Left lung (tissue), 10 donors: Measurements from ENCODE around the gene MSH6. TPM values are rescaled to one million over a fixed set of nuclear protein-coding genes. Genes with fewer than 3 reads are reported as not detected.

Source experiments
- ATAC-seq: fragments of 200-7000 bp; cut with Tn5 transposase; one replicate; pipeline ENCODE4 v1.9.1; 2020; ENCODE audit warnings: moderate library complexity
- DNase-seq, 4 donors: peaks; one replicate each; pipeline ENCODE4 v3.0.0-alpha.2; 2013 to 2020
- H3K27ac ChIP-seq, 2 donors: fragments of 200-600 bp; sonication (generic) in 1 of 2; one replicate each; pipeline versions ENCODE4 v1.5.0 to v1.8.0; 2020 to 2021
- H3K27me3 ChIP-seq, 2 donors: fragments of 200-600 bp; sonication (generic) in 1 of 2; one replicate each; pipeline versions ENCODE4 v1.5.0 to v1.8.0; 2020 to 2021
- H3K36me3 ChIP-seq, 2 donors: fragments of 200-600 bp; sonication (generic) in 1 of 2; one replicate each; pipeline versions ENCODE4 v1.5.0 to v1.8.0; 2020 to 2021
- H3K4me1 ChIP-seq, 2 donors: fragments of 200-600 bp; one replicate each; pipeline ENCODE4 v1.8.0; 2021
- H3K4me3 ChIP-seq, 2 donors: fragments of 200-600 bp; sonication (generic) in 1 of 2; one replicate each; pipeline versions ENCODE4 v1.5.0 to v1.8.0; 2020 to 2021; ENCODE audit warnings: mild to moderate bottlenecking in 1 of 2
- H3K9me3 ChIP-seq, 2 donors: fragments of 200-600 bp; sonication (generic) in 1 of 2; one replicate each; pipeline versions ENCODE4 v1.5.0 to v1.8.0; 2020 to 2021
- CTCF ChIP-seq, 2 donors: fragments of 200-600 bp; sonication (generic) in 1 of 2; IDR thresholded peaks; one replicate each; pipeline versions ENCODE4 v1.5.0 to v1.8.0; 2021; ENCODE audit warnings: antibody characterized with exemption in 2 of 2
- intact Hi-C, 2 donors: fragments of 100-400 bp; cut with DNase I; formaldehyde crosslinking; loops; one replicate each; pipeline versions ENCODE4 v1.11.2 to v1.14.2; 2022
- polyA plus RNA-seq, 6 donors: library from polyadenylated mRNA; unstranded; fragments of 120-200 nt; gene quantifications; one replicate each; pipeline ENCODE4 v1.2.1, GENCODE V29; 2013; ENCODE audit not compliant: insufficient read length in 6 of 6
- total RNA-seq, 2 donors: library from RNA; stranded (reverse); fragmentation: NEBNext Ultra II Directional; extraction: Animal tissue kit (Norgen Biotek cat#: 25700); gene quantifications; one replicate each; pipeline ENCODE4 v1.2.1, GENCODE V29; 2021
- donor health status: DM: no; HTN: yes; CAD: no.
- donor health status: DM: no; HTN: no; CAD: no.

MSH6 gene
- total and polyA plus RNA-seq, 8 donors = 48.2 to 90.1 (median 73.0) TPM

GRCh38 chr2:47796090-47796697, 13.2 kb downstream of the MSH6 start:
- Histone ChIP-seq H3K4me3 (no peak overlapping the region), H3K27me3 (no peaks in the 10 kb centered on the region), H3K4me1 (peaks cover 0 to 23% of the 10 kb centered on the region in 2 donors), H3K27ac (no peak overlapping the region), H3K36me3 (peaks cover 0 to 92% of the 10 kb centered on the region in 2 donors), H3K9me3 (no peaks in the 10 kb centered on the region)
- DNase-seq (no peak), ATAC-seq (no peak)
- intact Hi-C loops = no loop called here
- TF ChIP-seq CTCF (IDR thresholded peaks at IDR 0.05) = no peak

GRCh38 chr2:47798631-47799030, 15.7 kb downstream of the MSH6 start:
- H3K27me3 ChIP-seq = no peaks in the 10 kb centered on the region
- peaks cover 0 to 98% of the 10 kb centered on the region in 2 donors for H3K36me3 ChIP-seq
- peaks cover 0 to 6% of the 10 kb centered on the region in 2 donors for H3K9me3 ChIP-seq
- peaks cover 0 to 23% of the 10 kb centered on the region in 2 donors for H3K4me1 ChIP-seq
- intact Hi-C loops = no loop called here
- no peak for TF ChIP-seq CTCF (IDR thresholded peaks at IDR 0.05)
- ATAC-seq = peak; percentile 51
- no peak overlapping the region for H3K4me3 ChIP-seq
- DNase-seq = no peak
- peak overlapping the region in 1 of 2 donors; percentile 78 for H3K27ac ChIP-seq

GRCh38 chr2:47799031-47799609, 16.2 kb downstream of the MSH6 start:
- no peak for TF ChIP-seq CTCF (IDR thresholded peaks at IDR 0.05)
- Histone ChIP-seq H3K27me3 (no peaks in the 10 kb centered on the region), H3K9me3 (peaks cover 0 to 7% of the 10 kb centered on the region in 2 donors), H3K27ac (peak overlapping the region in 1 of 2 donors; percentile 78), H3K4me1 (peaks cover 0 to 23% of the 10 kb centered on the region in 2 donors), H3K4me3 (no peak overlapping the region), H3K36me3 (peaks cover 0 to 98% of the 10 kb centered on the region in 2 donors)
- intact Hi-C loops = no loop called here
- DNase-seq (no peak), ATAC-seq (no peak)

- Histone ChIP-seq H3K27ac (no peak overlapping the region), H3K27me3 (no peaks in the 10 kb centered on the region), H3K9me3 (peaks cover 0 to 7% of the 10 kb centered on the region in 2 donors), H3K4me3 (no peak overlapping the region), H3K36me3 (peaks cover 4 to 100% of the 10 kb centered on the region in 2 donors), H3K4me1 (peaks cover 0 to 34% of the 10 kb centered on the region in 2 donors)
- ATAC-seq (no peak), DNase-seq (no peak)
- intact Hi-C loops = no loop called here
- no peak for TF ChIP-seq CTCF (IDR thresholded peaks at IDR 0.05)
Observed at GRCh38 chr2:47801118-47801517, 18.2 kb downstream of the MSH6 start.

- TF ChIP-seq CTCF (IDR thresholded peaks at IDR 0.05) = no peak
- Histone ChIP-seq H3K27ac (no peak overlapping the region), H3K36me3 (peaks cover 4 to 99% of the 10 kb centered on the region in 2 donors), H3K4me1 (peaks cover 0 to 28% of the 10 kb centered on the region in 2 donors), H3K4me3 (no peak overlapping the region), H3K9me3 (peaks cover 0 to 7% of the 10 kb centered on the region in 2 donors), H3K27me3 (no peaks in the 10 kb centered on the region)
- intact Hi-C loops = no loop called here
- ATAC-seq (no peak), DNase-seq (no peak)
Observed at GRCh38 chr2:47803363-47803762, 20.4 kb downstream of the MSH6 start.
